Activated CD4-positive, alpha-beta T cell treated with anti-CD3 and anti-CD28 coated beads for 48 hours (primary cell): Measurements from ENCODE around the gene FHOD3.
A peak's percentile ranks its signal among the peaks of the same experiment; 100 is the strongest.

Experiments
- DNase-seq: peaks from one replicate; pipeline ENCODE4 v3.0.0-alpha.2; 2020

The FHOD3 gene

DNA sequence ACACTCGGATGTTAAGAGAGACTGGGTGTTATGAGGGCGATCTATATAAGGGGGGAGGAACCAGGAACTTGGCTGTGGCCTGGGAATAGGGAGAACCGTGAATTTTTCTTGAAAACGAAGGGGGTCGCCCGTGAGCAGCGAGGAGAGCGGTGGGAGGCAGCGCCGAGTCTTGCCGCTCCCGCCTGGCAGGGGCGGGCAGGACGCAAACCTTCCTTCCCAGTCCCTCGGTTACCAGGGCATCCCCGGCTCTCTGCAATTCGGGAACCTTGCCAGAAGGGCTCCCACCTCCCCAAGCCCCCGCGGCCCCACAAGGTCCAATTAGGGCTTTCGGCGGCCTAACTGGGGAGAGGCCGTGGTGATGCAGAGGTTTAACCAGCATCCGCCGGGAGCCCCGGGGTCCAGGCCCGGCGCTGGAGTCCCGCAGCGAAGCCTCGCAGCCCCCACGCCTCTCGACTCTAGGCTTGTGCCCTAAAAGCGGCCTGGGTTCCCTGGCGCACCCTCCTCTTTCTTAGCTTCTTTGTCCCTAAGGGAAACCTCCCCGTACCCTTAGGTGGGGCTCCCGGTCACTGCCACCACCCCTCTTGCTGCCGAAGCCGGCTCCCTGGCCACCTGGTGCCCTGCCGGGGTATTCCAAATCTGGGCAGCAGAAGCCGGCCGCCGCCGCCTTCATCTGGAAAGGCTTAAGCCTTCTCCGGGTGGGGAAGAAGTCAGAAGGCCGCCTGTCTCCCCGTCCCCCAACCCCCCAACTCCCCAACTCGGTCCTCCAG, 680 bp upstream of the FHOD3 start:
- peak; percentile 12 for DNase-seq

DNA sequence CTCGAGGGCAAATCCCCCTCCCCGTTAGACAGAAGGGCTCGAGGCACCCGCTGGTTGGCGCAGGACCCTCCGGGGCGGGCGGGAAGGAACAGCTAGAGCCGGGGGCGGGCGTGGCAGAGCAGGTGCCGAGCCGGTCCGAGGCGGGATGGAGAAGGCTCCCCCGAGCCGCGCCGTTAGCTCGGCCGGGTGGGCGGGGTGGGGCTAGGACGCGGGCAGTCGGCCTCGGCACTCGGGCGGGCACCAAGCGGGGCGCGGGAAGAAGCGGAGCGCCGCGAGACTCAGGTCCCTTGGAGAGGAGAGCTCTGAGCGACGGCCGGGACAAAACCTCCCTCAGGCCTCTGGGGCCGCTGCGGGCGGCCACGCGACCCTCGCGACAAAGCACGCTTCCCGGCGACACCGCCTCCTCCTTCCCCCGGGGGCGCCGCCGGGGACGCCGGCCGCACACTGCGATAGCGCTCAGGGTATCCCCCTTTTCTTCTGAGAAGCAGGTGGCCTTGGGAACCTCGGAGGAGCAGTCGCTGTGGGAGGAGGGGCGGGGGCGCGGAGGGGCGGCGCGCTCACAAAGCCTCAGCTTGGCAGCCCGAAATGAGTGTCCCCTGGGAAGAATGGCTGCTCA, 721 bp downstream of the FHOD3 start:
- no peak for DNase-seq

DNA sequence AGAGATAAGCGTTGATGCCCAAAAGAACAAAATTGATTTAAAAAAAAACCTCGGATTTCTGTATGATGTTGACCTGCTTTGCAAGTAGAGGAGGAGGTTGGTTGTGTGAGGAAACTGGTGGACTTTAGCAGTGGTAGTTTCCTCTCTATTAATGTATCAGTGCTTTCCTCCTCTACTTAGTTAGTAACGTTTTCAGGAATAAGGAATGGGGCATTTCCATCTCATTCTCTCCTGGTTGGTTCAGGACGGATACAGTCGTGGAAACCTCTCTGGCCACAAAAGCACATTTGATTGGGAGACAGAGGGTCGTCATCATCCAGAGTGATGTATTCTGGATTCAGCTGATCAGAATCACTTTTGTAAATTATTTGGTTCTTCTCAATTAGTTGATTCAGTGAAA, 1.5 kb downstream of the FHOD3 start:
- DNase-seq = no peak

DNA sequence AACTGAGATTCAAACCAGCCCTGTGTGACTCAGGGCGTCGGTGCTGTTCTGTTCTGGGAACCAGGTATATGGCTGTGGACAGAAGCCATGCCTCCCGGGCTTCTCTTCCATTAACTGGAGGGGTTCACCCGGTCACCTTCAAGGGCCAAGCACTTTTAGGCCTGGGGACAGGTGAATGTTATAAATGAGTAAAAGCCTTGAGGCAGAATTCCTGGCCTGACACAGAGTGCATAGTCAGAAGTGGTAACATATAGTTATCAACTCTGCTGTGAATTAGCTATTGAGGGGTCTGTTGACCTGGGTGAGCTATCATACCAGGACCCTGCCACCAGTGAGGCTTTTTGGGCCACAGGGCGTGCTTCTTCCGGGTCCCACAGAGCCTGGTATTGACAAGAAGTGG, 2.7 kb downstream of the FHOD3 start:
- DNase-seq = no peak

DNA sequence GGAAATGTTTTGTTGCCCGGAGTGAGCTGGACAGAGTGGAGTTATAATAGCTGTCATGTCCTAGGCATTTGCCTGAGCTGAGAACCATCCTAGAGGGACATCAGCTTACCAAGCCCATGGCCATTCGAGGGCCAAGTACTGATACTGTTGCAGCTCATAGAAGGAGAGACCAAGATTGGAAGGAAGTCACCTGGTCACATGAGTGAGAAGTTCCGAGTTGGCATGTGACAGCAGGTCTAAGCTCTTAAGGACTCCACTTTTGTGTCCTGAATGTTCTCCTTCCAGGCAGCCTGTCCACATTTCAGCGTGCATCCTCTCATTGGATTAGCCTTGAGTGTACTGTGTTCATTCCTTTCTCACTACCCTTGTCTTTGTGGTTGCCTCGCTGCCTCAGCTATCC, 4.4 kb downstream of the FHOD3 start:
- DNase-seq = no peak

DNA sequence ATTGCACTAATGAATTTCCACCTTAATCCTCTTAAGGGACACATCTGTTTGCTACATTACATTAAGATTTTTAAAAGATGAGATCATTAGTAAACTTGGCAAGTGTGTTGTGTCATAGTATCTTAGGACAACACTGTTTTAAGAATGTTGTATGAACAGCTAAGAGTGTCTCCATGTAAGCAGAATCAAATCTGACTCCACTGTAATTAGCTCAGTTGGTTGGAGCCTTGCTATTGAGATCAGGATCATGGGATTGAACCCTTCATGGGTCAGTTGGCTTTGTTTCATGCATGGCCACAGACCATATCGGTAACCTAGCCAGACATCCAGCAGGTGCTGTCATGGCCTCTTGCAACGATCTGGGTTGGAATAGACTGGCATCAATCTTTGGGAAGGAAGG, 5.2 kb downstream of the FHOD3 start:
- DNase-seq = no peak

DNA sequence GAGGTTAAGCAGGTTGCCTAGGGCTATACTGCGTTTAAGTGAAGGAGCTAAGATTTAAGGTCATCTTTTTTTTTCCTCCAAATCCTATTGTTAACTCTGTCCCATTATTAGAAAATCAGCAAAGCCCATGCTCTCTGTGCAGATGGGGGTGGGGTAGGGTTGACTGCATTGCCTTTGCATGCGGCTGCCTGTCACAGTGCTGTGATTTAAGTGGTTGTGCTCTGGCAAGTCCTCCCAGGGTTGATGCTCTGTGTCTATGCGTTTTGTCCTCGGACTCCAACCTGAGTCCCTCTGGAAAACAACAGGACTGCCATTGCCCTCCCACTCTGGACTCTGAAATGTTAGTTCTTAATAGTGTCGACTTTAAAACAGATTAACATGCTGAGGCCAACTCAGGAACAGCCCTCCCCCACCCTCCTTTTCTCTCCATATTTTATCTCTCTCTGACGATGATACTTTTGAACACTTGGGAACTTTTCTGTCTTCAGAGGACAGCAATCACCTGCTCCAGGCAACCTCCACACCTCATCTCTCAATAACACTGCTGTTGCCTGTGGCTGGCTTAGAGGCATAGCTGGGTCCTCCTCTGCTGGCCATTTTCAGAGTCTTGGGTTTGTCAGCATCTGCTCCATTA, 5.8 kb downstream of the FHOD3 start:
- no peak for DNase-seq

DNA sequence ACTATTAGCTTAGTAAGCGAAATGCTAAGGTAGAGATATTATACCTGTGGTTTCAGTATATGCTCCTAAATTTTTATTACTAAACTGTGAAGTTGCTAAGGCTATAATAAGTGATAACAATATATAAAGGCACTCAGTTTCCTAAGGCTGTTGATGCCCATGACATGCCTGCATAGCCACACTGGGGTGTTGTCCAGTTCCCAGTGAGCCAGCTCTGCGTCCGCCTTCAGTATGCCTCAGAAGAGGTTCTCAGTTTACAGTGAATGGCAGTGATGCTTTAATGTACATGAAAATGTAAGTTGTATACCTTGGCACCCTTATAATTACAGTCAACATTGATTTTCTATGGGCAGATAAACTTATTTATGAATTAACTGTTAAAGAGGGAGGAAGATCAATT, 7.2 kb downstream of the FHOD3 start:
- DNase-seq = no peak

DNA sequence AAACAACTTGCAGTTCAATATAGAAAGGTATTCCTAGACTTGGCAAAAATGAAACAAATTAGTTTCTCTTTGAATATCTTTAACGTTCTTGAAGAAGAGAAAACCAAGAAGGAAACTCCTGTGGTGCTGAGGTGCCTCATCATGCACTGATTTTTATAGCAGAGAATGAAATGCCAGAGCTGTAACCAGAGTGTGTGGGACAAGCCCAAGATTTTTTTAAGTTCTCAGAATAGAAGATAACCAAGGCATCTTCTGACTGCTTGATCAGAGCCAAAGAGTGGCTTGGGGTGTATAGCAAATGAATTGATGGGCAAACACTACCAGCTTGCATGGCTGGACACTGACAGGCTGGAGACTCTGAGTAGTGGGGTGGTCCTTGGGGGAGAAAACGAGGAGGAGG, 7.9 kb downstream of the FHOD3 start:
- no peak for DNase-seq

DNA sequence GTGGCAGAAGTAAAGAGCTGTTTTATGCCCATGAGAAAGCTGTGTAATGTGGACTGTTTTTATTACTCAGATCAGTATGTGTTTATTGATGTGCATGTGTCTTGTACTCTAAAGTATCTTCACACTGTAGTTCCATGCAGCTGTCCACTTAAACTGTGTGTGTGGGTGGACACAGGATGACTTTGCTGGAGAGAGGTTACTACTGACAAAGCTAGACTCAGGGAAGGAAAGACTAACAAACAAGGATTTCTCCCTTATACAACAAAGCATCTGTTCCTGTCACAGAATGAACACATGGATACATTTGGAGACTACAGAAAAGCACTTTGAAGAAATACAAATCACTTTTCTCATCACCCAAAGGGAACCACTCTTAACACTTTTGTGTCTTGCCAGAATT, 10.0 kb downstream of the FHOD3 start:
- DNase-seq = no peak

DNA sequence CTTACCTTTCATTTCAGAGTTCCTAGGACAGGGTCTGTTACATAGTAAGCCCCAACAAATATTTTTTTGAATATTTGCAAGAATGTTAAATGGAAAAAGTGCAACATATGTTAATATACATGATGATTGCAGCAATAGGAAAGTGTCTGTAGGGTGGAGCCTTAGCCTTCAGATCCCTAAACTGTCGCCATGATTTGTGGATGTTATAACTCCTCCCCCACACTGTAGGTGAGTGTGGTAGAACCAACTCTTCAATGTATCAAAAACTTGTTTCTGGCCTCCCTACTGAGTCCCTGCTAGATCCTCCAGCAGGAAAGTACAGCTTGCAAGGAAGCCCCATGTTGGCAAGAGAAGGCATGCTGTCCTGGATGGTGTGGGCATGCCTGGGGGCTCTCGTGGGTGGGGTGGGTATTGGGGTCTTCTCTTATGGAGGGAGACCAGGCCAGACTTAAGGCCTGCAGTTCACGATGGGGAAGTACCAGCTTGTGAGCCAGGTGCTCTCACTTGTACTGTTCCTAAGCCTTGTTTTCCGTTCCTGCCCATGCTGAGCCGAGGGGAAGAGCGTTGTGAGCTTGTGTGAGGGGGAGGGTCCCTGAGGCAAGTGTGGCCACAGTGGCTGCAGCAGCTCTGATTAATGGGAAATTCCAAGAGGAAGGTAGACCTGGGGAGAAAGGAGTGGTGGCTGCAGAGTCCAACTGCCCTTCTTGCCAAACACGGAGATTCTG, 11.4 kb downstream of the FHOD3 start:
- DNase-seq = no peak

DNA sequence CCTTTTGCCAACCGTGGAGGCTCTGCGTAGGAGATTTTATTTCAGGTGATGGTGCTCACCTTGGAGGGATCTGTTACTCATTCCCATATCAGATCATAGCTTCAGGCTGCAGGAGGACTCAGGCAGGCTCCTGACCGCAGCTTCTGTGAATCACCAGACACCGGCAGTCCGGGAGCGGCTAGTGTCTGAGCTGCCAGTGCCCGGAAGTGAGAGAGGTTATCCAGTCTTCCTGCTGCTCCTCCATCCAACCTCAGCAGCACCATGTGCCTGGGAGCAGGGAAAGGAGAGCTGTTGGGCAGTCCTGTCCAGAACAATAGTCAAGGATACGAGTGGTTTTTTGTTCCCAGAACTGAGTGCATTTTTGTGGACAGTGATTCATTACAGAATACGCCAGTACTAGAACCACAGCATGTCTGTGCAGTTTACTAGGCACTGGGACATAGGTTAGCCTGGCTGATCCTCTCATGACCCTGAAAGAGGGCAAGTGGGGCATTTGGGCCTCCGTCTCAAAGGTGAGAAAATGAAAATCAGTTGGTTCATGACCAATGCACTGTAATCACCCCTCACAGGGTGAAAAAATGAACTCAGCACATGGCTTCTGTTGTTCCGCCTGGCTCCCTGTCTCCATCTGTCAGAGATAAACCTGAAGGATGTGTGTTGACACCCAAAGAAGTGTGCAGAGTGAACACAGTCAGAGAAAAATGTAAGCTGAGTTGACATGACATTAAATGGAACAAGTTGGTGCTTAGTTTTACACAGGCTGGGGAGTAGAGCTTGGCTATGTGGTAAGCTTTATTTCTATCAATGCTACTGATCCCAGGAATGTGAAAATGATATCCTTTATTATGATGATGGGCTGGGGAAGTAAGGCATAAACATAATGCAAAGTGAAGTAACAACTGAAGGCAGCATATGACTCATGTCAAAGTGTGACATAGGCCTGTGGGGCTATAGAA, 12.2 kb downstream of the FHOD3 start:
- no peak for DNase-seq

DNA sequence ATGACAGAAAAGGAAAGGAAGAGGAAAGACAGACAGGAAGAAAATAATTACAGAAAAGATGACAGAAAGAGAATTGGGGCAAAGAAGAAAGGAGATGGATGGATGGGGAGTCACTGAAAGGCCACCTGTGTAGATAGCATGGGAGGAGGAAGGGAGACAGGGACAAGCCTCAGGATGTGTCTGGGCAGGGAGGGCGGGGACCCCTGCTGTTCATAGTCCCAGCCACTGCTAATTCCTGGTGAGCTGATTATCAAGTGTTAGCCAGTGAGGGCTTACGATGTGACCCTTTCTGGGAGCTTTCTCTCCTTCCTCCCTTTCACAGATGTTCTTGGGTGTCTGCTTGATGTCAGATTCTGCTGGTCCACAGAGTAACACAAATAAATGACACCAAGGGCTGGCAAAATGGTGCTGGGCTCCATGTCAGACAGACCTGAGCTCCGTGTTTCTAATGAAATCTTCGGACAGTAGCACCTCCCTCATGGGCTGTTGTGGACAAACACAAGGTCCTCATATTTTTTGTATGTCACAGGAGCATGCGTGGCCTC, 13.6 kb downstream of the FHOD3 start:
- DNase-seq = no peak

DNA sequence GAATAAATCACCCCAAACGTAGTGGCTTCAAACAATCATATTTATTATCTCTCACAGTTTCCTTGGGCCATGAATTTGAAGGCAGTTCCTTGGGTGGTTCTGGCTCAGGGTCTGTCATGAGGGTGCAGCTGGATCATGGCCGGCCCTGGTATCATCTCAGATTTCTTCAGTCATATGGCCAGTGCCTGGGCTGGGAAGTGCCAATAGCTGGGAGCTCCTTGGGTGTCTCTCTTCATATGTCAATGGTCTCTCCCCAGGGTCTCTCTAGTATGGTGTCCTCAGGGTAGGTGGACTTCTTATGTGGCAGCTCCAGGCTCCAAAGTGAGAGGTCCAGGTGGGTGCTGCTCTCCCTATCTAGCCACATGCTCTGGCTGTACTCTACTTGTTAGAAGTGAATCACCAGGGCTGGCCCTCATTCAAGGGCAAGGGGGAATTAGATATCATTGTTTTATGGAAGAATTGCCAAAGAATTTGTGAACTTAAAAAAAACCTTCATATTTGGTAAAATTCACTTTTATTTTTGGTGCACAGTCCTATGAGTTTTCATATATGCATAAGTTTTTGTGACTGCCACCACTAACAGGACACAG, 15.4 kb downstream of the FHOD3 start:
- no peak for DNase-seq

DNA sequence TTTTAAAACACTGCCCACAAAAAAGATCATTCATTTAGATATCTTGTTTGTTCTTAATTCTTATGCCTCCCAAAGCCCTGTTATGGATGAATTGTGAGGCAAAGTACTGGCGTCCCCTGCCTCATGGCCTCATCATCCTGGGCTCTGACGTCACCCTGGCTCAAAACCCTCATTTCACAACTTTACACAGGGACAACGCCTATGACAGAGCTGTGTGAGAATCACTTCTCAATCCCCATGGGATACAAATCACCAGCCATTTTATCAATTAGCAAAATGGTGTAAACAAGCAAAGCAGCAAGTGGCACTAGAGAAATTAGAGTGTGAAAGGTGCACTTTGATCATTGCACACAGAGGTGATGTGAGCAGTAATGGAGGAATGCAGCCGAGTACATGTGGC, 16.6 kb downstream of the FHOD3 start:
- DNase-seq = no peak

DNA sequence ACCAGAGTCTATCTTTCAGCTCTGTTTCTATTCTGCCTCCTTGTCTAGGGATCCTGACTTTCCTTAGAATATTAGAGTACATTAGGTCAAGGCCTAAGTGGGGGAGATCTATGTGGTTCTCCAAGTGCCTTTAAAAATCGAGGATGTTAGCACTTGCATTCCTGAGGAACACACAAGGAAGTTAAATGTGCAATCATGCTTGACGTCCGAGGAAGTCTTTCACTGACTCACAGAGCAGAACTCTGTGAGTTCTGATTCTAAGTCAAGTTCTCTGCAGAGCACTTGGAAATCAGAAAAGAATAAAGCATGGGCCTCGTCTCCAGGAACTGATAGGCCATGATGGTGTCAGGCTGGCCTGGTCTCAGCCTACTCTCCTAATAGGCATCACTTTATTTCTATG, 17.2 kb downstream of the FHOD3 start:
- no peak for DNase-seq

DNA sequence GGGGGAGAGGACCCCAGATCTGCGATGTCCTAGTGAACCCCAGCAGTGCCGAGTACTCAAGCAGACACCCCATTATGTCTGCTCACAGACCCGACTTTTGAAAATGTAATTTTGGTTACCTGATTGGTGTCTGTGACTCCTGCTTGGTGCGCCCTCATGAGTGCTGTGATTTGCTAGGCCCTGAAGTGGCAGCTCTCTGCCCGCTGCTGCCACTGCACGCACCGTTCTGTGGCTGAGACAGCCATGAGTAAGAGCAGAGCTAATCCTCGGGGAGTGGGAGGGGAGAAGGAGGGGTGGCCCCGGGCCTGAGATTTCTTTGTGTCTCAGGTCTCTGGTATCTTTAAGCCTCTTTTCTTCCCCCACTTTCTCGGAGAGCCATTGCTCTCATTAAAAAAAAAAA, 18.2 kb downstream of the FHOD3 start:
- DNase-seq = no peak

DNA sequence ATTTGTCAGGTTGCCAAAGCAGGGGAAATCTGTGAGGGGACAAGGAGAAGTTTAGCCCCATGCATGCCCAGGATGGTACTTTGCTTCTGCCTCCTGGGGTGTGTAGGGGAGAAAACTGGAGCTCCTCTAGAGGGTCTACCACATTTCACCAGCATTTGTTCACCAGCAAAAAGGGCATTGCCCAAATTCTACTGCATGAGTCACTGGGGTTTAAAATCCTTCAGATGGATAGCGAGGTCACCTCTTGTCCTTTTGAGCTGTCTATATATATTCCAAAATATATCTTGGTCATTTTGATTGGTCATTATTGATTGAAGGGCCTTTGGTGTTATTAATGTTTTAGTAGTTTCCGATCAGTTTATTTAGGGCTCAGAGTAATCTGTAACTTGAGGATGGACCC, 18.7 kb downstream of the FHOD3 start:
- no peak for DNase-seq

DNA sequence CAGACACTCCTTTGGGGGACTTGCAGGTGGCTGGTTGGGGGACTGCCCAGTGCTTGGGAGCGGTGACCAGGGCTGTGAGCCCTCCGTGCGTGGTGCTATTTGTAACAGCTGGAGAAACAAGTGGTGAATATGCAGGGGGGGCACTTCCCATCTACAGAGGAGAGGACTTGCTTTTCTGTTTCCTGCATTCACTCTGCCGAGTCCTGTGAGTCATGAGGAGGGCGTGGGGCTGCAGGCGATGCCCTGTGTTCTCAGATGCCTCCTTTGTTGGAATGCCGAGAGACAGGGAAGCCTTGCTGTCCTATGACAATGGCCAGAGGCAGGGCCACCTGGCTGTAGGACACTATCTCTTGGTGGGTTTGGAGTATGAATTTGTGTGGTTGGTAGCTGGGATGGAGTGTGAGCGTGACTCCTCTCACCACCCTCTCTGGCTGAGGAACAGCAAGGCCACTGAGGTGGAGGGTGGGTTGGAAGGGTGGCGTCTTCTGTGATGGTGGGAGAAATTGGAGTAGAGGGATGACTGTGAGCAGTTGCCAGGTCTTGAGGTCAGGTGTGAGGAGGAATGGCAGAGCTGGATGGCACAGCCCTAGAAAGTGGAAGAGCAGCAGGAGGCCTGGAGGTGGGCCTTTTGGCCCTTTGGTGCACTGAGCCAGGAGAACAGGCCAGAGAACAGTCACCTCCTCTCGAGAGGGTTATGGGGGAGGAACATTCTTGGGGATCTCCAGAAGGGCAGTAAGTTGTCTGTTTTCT, 24.3 kb downstream of the FHOD3 start:
- DNase-seq = no peak

DNA sequence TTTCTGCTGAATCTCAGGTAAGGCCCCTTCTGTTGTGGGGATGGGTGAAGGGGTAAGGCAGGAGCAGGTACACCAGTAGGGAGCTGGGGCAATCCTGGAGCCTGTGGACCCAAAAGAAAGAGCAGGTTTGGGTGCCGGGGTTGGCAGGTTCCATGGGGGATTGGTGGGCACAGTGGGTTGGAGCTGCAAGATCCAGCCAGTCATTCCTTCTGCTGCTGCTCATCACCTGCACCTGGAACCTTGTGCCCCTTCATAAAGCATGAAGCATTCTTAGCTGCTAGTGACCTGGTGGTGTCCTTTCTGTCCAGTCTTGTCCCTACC, 24.9 kb downstream of the FHOD3 start:
- no peak for DNase-seq

DNA sequence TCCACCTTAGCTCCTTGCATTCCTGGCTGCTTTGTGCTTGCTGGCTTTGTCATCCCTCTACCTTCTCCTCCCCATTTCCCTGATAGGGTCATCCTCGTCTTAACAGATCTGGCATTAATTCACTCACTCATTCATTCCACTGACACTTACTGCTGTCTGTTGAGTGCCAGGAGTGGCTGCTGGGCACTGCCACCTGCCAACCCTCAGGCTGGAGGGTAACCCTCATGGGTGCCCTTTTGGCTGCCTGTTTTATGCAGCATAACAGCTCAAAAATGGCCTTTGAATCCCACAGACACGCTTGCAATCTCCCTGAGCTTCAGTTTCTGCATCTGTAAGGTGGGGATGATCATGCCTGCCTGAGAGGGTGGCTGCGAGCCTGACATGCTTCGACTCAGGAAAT, 25.2 kb downstream of the FHOD3 start:
- DNase-seq = no peak
